Measurements from ENCODE around the gene CCDC86.

CCDC86 gene

DNA sequence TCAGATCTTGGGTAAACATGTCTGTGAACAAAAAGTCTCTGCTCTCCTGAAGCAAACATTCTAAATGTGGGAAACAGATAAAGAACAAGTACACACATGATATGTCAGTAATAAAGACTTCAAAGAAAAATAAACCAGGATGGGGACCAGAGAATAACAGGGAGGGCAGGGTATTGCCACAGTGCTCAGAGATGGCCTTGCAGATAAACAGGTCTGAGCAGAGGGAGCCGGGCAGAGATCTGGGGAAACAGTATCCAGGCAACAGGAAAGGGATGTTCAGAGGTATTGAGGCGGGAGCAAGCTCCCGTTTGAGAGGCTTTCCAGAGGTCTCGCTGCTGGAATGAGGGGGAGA is 2.9 kb downstream of the CCDC86 start:
- H3K36me3 ChIP-seq (ENCODE audit: insufficient read depth, low read length) = peaks cover 42% of the 10 kb centered on the region
- no peak for TF ChIP-seq EZH2 (IDR thresholded peaks at IDR 0.05; ENCODE audit: borderline replicate concordance, low read depth, low read length, severe bottlenecking)
- TF ChIP-seq, protein P1, sequence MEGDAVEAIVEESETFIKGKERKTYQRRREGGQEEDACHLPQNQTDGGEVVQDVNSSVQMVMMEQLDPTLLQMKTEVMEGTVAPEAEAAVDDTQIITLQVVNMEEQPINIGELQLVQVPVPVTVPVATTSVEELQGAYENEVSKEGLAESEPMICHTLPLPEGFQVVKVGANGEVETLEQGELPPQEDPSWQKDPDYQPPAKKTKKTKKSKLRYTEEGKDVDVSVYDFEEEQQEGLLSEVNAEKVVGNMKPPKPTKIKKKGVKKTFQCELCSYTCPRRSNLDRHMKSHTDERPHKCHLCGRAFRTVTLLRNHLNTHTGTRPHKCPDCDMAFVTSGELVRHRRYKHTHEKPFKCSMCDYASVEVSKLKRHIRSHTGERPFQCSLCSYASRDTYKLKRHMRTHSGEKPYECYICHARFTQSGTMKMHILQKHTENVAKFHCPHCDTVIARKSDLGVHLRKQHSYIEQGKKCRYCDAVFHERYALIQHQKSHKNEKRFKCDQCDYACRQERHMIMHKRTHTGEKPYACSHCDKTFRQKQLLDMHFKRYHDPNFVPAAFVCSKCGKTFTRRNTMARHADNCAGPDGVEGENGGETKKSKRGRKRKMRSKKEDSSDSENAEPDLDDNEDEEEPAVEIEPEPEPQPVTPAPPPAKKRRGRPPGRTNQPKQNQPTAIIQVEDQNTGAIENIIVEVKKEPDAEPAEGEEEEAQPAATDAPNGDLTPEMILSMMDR (IDR thresholded peaks at IDR 0.05; ENCODE audit: borderline replicate concordance, extremely low read depth, low read length, poor library complexity, severe bottlenecking) = no peak

DNA sequence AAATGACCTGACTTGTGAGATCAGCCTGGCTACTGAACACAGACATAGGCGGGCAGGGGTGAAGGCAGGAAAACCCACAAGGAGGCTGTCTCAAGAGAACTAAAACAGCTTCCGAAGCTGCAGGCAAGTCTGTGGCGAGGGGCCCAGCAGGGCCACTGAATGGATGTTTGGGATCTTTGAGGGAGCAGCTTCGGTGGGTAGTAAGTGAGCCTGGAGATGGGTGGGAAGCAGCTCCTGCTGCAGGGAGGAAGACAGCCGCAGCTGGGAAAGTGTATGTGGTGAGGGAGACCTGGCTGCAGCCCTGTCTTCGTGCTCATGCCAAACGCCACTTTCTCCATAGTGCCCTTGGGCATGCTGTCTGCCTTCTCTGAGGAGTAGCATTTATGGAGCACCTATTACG is 3.4 kb downstream of the CCDC86 start:
- Histone ChIP-seq H3K79me2 (ENCODE audit: insufficient read depth, low read length) (peaks cover 54% of the 10 kb centered on the region), H3K27me3 (ENCODE audit: insufficient read depth, low read length, poor library complexity) (no peaks in the 10 kb centered on the region), H3K27ac (ENCODE audit: low read length) (no peak overlapping the region), H3K4me2 (ENCODE audit: insufficient read depth, low read length) (peak overlapping the region; percentile 96), H3K4me3 (ENCODE audit: low read depth in 1 of 2, low read length in 2 of 2) (peak overlapping the region in 1 of 2 experiments; percentile 90; a peak in 1 of 4 replicates), H3K9me3 (ENCODE audit: insufficient read depth, low read length, severe bottlenecking) (no peaks in the 10 kb centered on the region), H3K9ac (ENCODE audit: low read depth, low read length) (peak overlapping the region; percentile 75; the same call in 1 of the 2 replicates), H3K4me1 (ENCODE audit: insufficient read depth, low read length) (peaks cover 45% of the 10 kb centered on the region), H4K20me1 (ENCODE audit: insufficient read depth, low read length) (peaks cover 33% of the 10 kb centered on the region), H3K36me3 (ENCODE audit: insufficient read depth, low read length) (peaks cover 47% of the 10 kb centered on the region), H2AFZ (ENCODE audit: low read depth, low read length) (no peak overlapping the region)
- no peak for TF ChIP-seq EZH2 (IDR thresholded peaks at IDR 0.05; ENCODE audit: borderline replicate concordance, low read depth, low read length, severe bottlenecking)
- TF ChIP-seq, protein P1 (IDR thresholded peaks at IDR 0.05; ENCODE audit: borderline replicate concordance, extremely low read depth, low read length, poor library complexity, severe bottlenecking) = no peak
- ATAC-seq (ENCODE audit: insufficient read depth, low read depth) = no peak
- DNase-seq = no peak

More for the DNA sequence above, 2.9 kb downstream of the CCDC86 start:
- H3K79me2 ChIP-seq (ENCODE audit: insufficient read depth, low read length) = peaks cover 54% of the 10 kb centered on the region
- DNase-seq (no peak), ATAC-seq (ENCODE audit: insufficient read depth, low read depth) (no peak)
- peaks cover 45% of the 10 kb centered on the region for H3K4me1 ChIP-seq (ENCODE audit: insufficient read depth, low read length)
- no peak overlapping the region for H2AFZ ChIP-seq (ENCODE audit: low read depth, low read length)
- no peaks in the 10 kb centered on the region for H3K27me3 ChIP-seq (ENCODE audit: insufficient read depth, low read length, poor library complexity)
- H3K4me3 ChIP-seq (ENCODE audit: low read depth in 1 of 2, low read length in 2 of 2) = peak overlapping the region in 1 of 2 experiments; percentile 90; a peak in 3 of 4 replicates
- H3K4me2 ChIP-seq (ENCODE audit: insufficient read depth, low read length) = peak overlapping the region; percentile 96
- H3K27ac ChIP-seq (ENCODE audit: low read length) = peak overlapping the region; percentile 3; the same call in 1 of the 2 replicates
- peaks cover 33% of the 10 kb centered on the region for H4K20me1 ChIP-seq (ENCODE audit: insufficient read depth, low read length)
- peak overlapping the region; percentile 75; the same call in 1 of the 2 replicates for H3K9ac ChIP-seq (ENCODE audit: low read depth, low read length)
- no peaks in the 10 kb centered on the region for H3K9me3 ChIP-seq (ENCODE audit: insufficient read depth, low read length, severe bottlenecking)

DNA sequence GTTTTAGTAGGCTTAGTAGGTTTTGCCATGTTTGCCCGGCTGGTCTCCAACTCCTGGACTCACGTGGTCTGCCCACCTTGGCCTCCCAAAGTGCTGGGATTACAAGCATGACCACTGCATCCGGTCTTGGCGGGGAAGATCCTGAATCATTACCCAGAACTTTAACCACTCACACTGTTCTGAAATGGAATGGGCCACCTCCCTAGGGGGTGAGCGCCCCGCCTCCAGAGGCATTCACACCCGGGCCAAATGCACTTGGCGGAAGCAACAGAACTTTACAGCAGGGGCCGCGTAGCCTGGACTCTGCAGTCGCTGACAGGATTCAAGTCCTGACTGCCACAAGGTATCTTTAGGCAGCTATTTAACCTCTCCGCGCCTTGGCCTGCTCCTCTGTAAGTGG is 5.4 kb downstream of the CCDC86 start:
- Histone ChIP-seq H3K4me2 (ENCODE audit: insufficient read depth, low read length) (no peak overlapping the region), H3K27ac (ENCODE audit: low read length) (no peak overlapping the region), H3K79me2 (ENCODE audit: insufficient read depth, low read length) (peaks cover 46% of the 10 kb centered on the region), H4K20me1 (ENCODE audit: insufficient read depth, low read length) (peaks cover 33% of the 10 kb centered on the region), H3K9me3 (ENCODE audit: insufficient read depth, low read length, severe bottlenecking) (no peaks in the 10 kb centered on the region), H3K4me1 (ENCODE audit: insufficient read depth, low read length) (peaks cover 36% of the 10 kb centered on the region), H3K4me3 (ENCODE audit: low read depth in 1 of 2, low read length in 2 of 2) (no peak overlapping the region), H3K9ac (ENCODE audit: low read depth, low read length) (no peak overlapping the region), H3K36me3 (ENCODE audit: insufficient read depth, low read length) (peaks cover 62% of the 10 kb centered on the region), H3K27me3 (ENCODE audit: insufficient read depth, low read length, poor library complexity) (no peaks in the 10 kb centered on the region), H2AFZ (ENCODE audit: low read depth, low read length) (no peak overlapping the region)
- no peak for TF ChIP-seq EZH2 (IDR thresholded peaks at IDR 0.05; ENCODE audit: borderline replicate concordance, low read depth, low read length, severe bottlenecking)
- TF ChIP-seq, protein P1 (IDR thresholded peaks at IDR 0.05; ENCODE audit: borderline replicate concordance, extremely low read depth, low read length, poor library complexity, severe bottlenecking) = no peak
- DNase-seq = no peak
- ATAC-seq (ENCODE audit: insufficient read depth, low read depth) = no peak
